Gastroesophageal sphincter (tissue), 4 donors: ENCODE data around the gene MBNL3. TPM values are rescaled to one million over a fixed set of nuclear protein-coding genes. Genes with fewer than 3 reads are reported as not detected.
A peak's percentile ranks its signal among the peaks of the same experiment; 100 is the strongest.

Source experiments
- ATAC-seq: fragments of 150-250 bp; one replicate; pipeline ENCODE4 v1.9.1; 2016; ENCODE audit warnings: mild to moderate bottlenecking, moderate library complexity
- H3K27ac ChIP-seq, 4 donors: fragments of 200-600 bp; sonication (generic) in 3 of 4; 1 replicate in 3 of 4; 2 replicates in 1 of 4; pipeline ENCODE4 v1.5.1; 2016 to 2019
- H3K27me3 ChIP-seq: fragments of 200-600 bp; sonication (generic); one replicate; pipeline ENCODE4 v1.5.1; 2019
- H3K36me3 ChIP-seq, 2 donors: fragments of 200-600 bp; sonication (generic); one replicate each; pipeline ENCODE4 v1.5.1; 2019; ENCODE audit warnings: control low read depth in 1 of 2
- H3K4me1 ChIP-seq, 3 donors: fragments of 200-600 bp; sonication (generic); 1 replicate in 2 of 3; 2 replicates in 1 of 3; pipeline ENCODE4 v1.5.1; 2016 to 2019; ENCODE audit warnings: control low read depth in 2 of 3
- H3K4me3 ChIP-seq, 2 donors: fragments of 200-600 bp; sonication (generic); one replicate each; pipeline ENCODE4 v1.5.1; 2019; ENCODE audit warnings: mild to moderate bottlenecking in 1 of 2, moderate library complexity in 1 of 2
- H3K9me3 ChIP-seq, 3 donors: fragments of 200-600 bp; sonication (generic); one replicate each; pipeline ENCODE4 v1.5.1; 2017 to 2019; ENCODE audit warnings: control low read depth in 2 of 3
- EP300 ChIP-seq: sonication (generic); formaldehyde crosslinking; IDR thresholded peaks from one replicate; pipeline ENCODE4 v1.6.1; 2017; ENCODE audit warnings: antibody characterized with exemption, mild to moderate bottlenecking
- POLR2A ChIP-seq, 2 donors: fragments of 450-650 bp; IDR thresholded peaks; one replicate each; pipeline ENCODE4 v1.6.1; 2017; ENCODE audit warnings: antibody characterized with exemption in 2 of 2, mild to moderate bottlenecking in 2 of 2, moderate library complexity in 1 of 2
- POLR2AphosphoS5 ChIP-seq: sonication (generic); formaldehyde crosslinking; IDR thresholded peaks from one replicate; pipeline ENCODE4 v1.6.1; 2017; ENCODE audit warnings: antibody characterized with exemption
- WGBS, 2 donors: methylation state at CpG; one replicate each; pipeline ENCODE4 v1.1.5; 2018; ENCODE audit warnings: low coverage in 1 of 2; 5-methylcytosine and 5-hydroxymethylcytosine counted together
- total RNA-seq, 4 donors: library from RNA; depleted of rRNA; stranded (reverse); fragments of >200 nt; gene quantifications; one replicate each; pipeline ENCODE4 v1.1.0, GENCODE V29; 2016
- TF ChIP-seq, protein P1 (sequence below), 4 experiments: fragments of 200-600 bp in 2 of 4; fragments of 450-650 bp in 2 of 4; sonication (generic) in 1 of 4; IDR thresholded peaks; one replicate each; pipeline ENCODE4 v1.5.1; 2017 to 2019; ENCODE audit warnings: antibody characterized with exemption in 4 of 4, mild to moderate bottlenecking in 2 of 4, moderate library complexity in 2 of 4

MBNL3 gene
- total RNA-seq, 4 donors from 2014 or later: 3.9 to 13.5 (median 5.5) TPM

- H3K27ac ChIP-seq: peak overlapping the region in 1 of 4 donors; percentile 39
- H3K27me3 ChIP-seq: no peaks in the 10 kb centered on the region
- no peak for ATAC-seq
- no peaks in the 10 kb centered on the region for H3K36me3 ChIP-seq
- no CpG with 5 or more reads among the region's 1 CpG for WGBS, 2 donors
- TF ChIP-seq POLR2A (IDR thresholded peaks at IDR 0.05) (no peak), EP300 (no peak), POLR2AphosphoS5 (no peak)
- TF ChIP-seq, protein P1, sequence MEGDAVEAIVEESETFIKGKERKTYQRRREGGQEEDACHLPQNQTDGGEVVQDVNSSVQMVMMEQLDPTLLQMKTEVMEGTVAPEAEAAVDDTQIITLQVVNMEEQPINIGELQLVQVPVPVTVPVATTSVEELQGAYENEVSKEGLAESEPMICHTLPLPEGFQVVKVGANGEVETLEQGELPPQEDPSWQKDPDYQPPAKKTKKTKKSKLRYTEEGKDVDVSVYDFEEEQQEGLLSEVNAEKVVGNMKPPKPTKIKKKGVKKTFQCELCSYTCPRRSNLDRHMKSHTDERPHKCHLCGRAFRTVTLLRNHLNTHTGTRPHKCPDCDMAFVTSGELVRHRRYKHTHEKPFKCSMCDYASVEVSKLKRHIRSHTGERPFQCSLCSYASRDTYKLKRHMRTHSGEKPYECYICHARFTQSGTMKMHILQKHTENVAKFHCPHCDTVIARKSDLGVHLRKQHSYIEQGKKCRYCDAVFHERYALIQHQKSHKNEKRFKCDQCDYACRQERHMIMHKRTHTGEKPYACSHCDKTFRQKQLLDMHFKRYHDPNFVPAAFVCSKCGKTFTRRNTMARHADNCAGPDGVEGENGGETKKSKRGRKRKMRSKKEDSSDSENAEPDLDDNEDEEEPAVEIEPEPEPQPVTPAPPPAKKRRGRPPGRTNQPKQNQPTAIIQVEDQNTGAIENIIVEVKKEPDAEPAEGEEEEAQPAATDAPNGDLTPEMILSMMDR (IDR thresholded peaks at IDR 0.05): no peak
- no peaks in the 10 kb centered on the region for H3K9me3 ChIP-seq
- H3K4me3 ChIP-seq: no peak overlapping the region
- H3K4me1 ChIP-seq: peaks cover 0 to 6% (median 0%) of the 10 kb centered on the region in 3 donors
Observed at GRCh38 chrX:132481449-132481848, 7.4 kb downstream of the MBNL3 start.

GRCh38 chrX:132480581-132481203, 8.1 kb downstream of the MBNL3 start:
- no peaks in the 10 kb centered on the region for H3K36me3 ChIP-seq
- 12 to 25% methylated on average over 3 to 4 of the region's 6 CpGs for WGBS, 2 donors
- no peaks in the 10 kb centered on the region for H3K27me3 ChIP-seq
- H3K4me3 ChIP-seq: peak overlapping the region; percentile 5 to 21
- TF ChIP-seq EP300 (no peak), POLR2A (IDR thresholded peaks at IDR 0.05) (no peak), POLR2AphosphoS5 (no peak)
- TF ChIP-seq, protein P1 (IDR thresholded peaks at IDR 0.05): no peak
- ATAC-seq: no peak
- H3K27ac ChIP-seq: peak overlapping the region in 2 of 4 donors; percentile 39 to 40
- H3K9me3 ChIP-seq: no peaks in the 10 kb centered on the region
- peaks cover 0 to 6% (median 0%) of the 10 kb centered on the region in 3 donors for H3K4me1 ChIP-seq

DNA sequence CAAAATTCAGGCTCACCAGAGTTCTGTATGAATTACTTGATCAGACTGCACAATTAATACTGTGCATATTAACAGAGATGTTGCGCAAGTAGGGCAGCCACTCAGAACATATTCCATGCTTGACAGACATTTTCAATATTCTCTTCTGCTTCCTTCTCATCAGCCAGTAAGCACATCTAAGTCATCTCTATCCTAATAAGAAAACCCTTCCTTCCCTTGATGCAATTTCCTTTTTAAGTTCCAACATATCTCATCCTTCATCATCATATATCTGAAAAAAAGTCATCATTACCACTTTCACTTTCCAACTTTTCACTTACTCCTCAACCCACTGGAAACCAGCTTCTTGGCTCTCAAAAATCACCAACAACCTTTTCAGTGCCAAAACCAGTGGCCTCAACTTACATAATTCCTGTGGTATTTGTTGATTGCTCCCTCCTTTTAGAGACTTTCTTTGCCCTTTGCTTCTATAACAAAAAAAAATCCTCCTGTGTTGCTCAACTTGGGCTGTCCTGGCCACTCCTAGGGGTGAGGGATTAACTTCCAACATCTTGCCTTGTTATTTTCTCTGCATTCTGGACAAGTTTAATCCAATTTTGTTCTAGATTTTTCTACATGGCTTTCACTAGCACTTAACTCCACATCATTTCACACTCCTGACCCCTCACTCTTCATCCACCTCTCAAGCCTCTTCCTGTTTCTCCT, 14.1 kb downstream of the MBNL3 start:
- Histone ChIP-seq H3K27ac (no peak overlapping the region), H3K27me3 (no peaks in the 10 kb centered on the region), H3K9me3 (no peaks in the 10 kb centered on the region), H3K4me1 (peaks cover 0 to under 1% (median 0%) of the 10 kb centered on the region in 3 donors), H3K36me3 (no peaks in the 10 kb centered on the region), H3K4me3 (no peak overlapping the region)
- ATAC-seq: no peak
- TF ChIP-seq, protein P1 (IDR thresholded peaks at IDR 0.05): no peak
- TF ChIP-seq POLR2A (IDR thresholded peaks at IDR 0.05): no peak
- no peak for TF ChIP-seq POLR2AphosphoS5
- no peak for TF ChIP-seq EP300
- 100% methylated on average over 1 of the region's 1 CpG for WGBS, 2 donors

DNA sequence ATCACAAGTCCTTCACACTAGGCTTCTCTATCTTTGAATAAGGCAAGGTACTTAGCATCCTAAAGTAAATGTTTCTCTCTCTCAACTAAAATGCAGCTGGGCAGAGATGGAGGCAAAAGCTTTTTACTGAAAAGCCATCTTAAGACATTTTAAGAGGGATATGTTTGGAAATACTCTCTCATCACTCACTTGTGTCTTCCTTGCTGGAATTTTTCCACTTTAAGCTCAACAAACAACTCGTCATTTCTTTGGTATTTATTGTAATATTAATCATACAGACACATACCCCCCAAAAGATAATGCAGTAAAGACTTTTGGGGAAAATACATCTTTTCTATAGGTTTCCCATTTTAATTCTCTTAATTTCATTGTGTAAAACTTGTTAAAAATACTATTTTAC, 16.4 kb downstream of the MBNL3 start:
- no peak overlapping the region for H3K27ac ChIP-seq
- ATAC-seq: no peak
- no peaks in the 10 kb centered on the region for H3K27me3 ChIP-seq
- no peaks in the 10 kb centered on the region for H3K4me1 ChIP-seq
- H3K9me3 ChIP-seq: no peaks in the 10 kb centered on the region
- H3K36me3 ChIP-seq: no peaks in the 10 kb centered on the region
- WGBS, 2 donors: 25 to 47% methylated on average over 1 of the region's 1 CpG
- H3K4me3 ChIP-seq: no peak overlapping the region
- TF ChIP-seq POLR2A (IDR thresholded peaks at IDR 0.05): no peak
- TF ChIP-seq EP300: no peak
- TF ChIP-seq POLR2AphosphoS5: no peak
- TF ChIP-seq, protein P1 (IDR thresholded peaks at IDR 0.05): no peak

DNA sequence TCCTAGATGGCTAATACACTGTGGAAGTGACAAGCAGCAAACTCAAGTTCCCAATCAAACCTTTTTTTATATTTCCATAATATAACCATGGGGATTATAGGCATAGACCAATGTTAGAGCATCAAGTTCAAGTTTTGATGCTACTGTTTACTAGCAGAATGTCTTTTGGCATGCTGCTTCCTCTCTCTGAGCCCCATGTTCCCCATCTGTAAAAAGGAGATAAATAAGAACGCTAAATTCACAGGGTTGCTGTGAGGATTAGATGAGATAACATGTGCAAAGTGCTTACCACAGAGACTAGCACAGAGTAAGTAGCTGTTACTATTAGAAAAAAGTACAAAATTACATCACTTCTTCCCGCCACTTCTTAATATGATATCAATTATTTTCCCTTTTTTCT, 18.0 kb downstream of the MBNL3 start:
- no peak overlapping the region for H3K27ac ChIP-seq
- 68 to 71% methylated on average over 1 to 2 of the region's 2 CpGs for WGBS, 2 donors
- H3K4me1 ChIP-seq: no peaks in the 10 kb centered on the region
- H3K36me3 ChIP-seq: no peaks in the 10 kb centered on the region
- no peak for ATAC-seq
- TF ChIP-seq EP300: no peak
- no peak for TF ChIP-seq POLR2A (IDR thresholded peaks at IDR 0.05)
- TF ChIP-seq POLR2AphosphoS5: no peak
- TF ChIP-seq, protein P1 (IDR thresholded peaks at IDR 0.05): no peak
- no peak overlapping the region for H3K4me3 ChIP-seq
- H3K9me3 ChIP-seq: no peaks in the 10 kb centered on the region
- H3K27me3 ChIP-seq: no peaks in the 10 kb centered on the region
